Measurements from ENCODE around the gene ARHGEF4. TPM values are rescaled to one million over a fixed set of nuclear protein-coding genes. Genes with fewer than 3 reads are reported as not detected.

The ARHGEF4 gene
- polyA plus RNA-seq, 3 donors, result 8.9 to 19.8 (median 13.3) TPM

GRCh38 chr2:130845505-130846085, 8.9 kb downstream of the ARHGEF4 start:
- 91 to 92% (median 92%) methylated on average over 13 of the region's 13 CpGs for WGBS, 3 donors
- no peak overlapping the region for H3K27ac ChIP-seq (ENCODE audit: low read depth, low read length)

- 82 to 90% (median 83%) methylated on average over 11 to 12 of the region's 12 CpGs for WGBS, 3 donors
- H3K27ac ChIP-seq (ENCODE audit: low read depth, low read length), result no peak overlapping the region
Measured at GRCh38 chr2:130846233-130846632, 9.5 kb downstream of the ARHGEF4 start.

GRCh38 chr2:130846686-130847375, 10.1 kb downstream of the ARHGEF4 start:
- WGBS, 3 donors, result 78 to 85% (median 78%) methylated on average over 18 of the region's 18 CpGs

GRCh38 chr2:130847776-130848525, 11.2 kb downstream of the ARHGEF4 start:
- H3K27ac ChIP-seq (ENCODE audit: low read depth, low read length), result no peak overlapping the region
- 79 to 87% (median 82%) methylated on average over 17 to 19 of the region's 19 CpGs for WGBS, 3 donors

More at GRCh38 chr2:130846686-130847375, 10.1 kb downstream of the ARHGEF4 start:
- H3K27ac ChIP-seq (ENCODE audit: low read depth, low read length), result no peak overlapping the region

GRCh38 chr2:130848526-130849210, 12.0 kb downstream of the ARHGEF4 start:
- WGBS, 3 donors, result 83 to 91% (median 87%) methylated on average over 12 of the region's 12 CpGs

GRCh38 chr2:130849896-130850787, 13.4 kb downstream of the ARHGEF4 start:
- H3K27ac ChIP-seq (ENCODE audit: low read depth, low read length), result no peak overlapping the region
- 59 to 65% (median 61%) methylated on average over 10 of the region's 10 CpGs for WGBS, 3 donors

More at GRCh38 chr2:130848526-130849210, 12.0 kb downstream of the ARHGEF4 start:
- H3K27ac ChIP-seq (ENCODE audit: low read depth, low read length), result no peak overlapping the region

- no peak overlapping the region for H3K27ac ChIP-seq (ENCODE audit: low read depth, low read length)
- WGBS, 3 donors, result 85 to 93% (median 88%) methylated on average over 26 of the region's 26 CpGs
Measured at GRCh38 chr2:130850788-130851623, 14.3 kb downstream of the ARHGEF4 start.

- no peak overlapping the region for H3K27ac ChIP-seq (ENCODE audit: low read depth, low read length)
- WGBS, 3 donors, result 70 to 73% (median 71%) methylated on average over 14 of the region's 14 CpGs
Measured at GRCh38 chr2:130851624-130852382, 15.1 kb downstream of the ARHGEF4 start.

GRCh38 chr2:130852521-130853115, 15.9 kb downstream of the ARHGEF4 start:
- WGBS, 3 donors, result 85 to 94% (median 87%) methylated on average over 17 to 18 of the region's 18 CpGs
- H3K27ac ChIP-seq (ENCODE audit: low read depth, low read length), result no peak overlapping the region

- WGBS, 3 donors, result 62 to 78% (median 77%) methylated on average over 8 of the region's 8 CpGs
- H3K27ac ChIP-seq (ENCODE audit: low read depth, low read length), result no peak overlapping the region
Measured at GRCh38 chr2:130853391-130853790, 16.7 kb downstream of the ARHGEF4 start.

- H3K27ac ChIP-seq (ENCODE audit: low read depth, low read length), result no peak overlapping the region
- WGBS, 3 donors, result 70 to 87% (median 76%) methylated on average over 4 to 5 of the region's 5 CpGs
Measured at GRCh38 chr2:130854301-130854700, 17.6 kb downstream of the ARHGEF4 start.

- H3K27ac ChIP-seq (ENCODE audit: low read depth, low read length), result no peak overlapping the region
- 42 to 55% (median 47%) methylated on average over 17 of the region's 17 CpGs for WGBS, 3 donors
Measured at GRCh38 chr2:130864830-130865800, 28.4 kb downstream of the ARHGEF4 start.

GRCh38 chr2:130869441-130870160, 32.9 kb downstream of the ARHGEF4 start:
- H3K27ac ChIP-seq (ENCODE audit: low read depth, low read length), result no peak overlapping the region
- WGBS, 3 donors, result 78 to 87% (median 83%) methylated on average over 17 to 18 of the region's 18 CpGs

- no peak overlapping the region for H3K27ac ChIP-seq (ENCODE audit: low read depth, low read length)
- WGBS, 3 donors, result 68 to 83% (median 70%) methylated on average over 5 of the region's 5 CpGs
Measured at GRCh38 chr2:130870161-130870485, 33.4 kb downstream of the ARHGEF4 start.
